H1 (cell line): Measurements from ENCODE around the gene TCF21. TPM values are rescaled to one million over a fixed set of nuclear protein-coding genes. Genes with fewer than 3 reads are reported as not detected.

ENCODE experiments used
- polyA plus RNA-seq, 7 experiments: library from polyadenylated mRNA; depleted of rRNA in 3 of 7; stranded (reverse) in 5 of 7; unstranded in 2 of 7; fragments of >200 nt in 5 of 7; fragments of 200-250 nt in 2 of 7; gene quantifications; 1 replicate in 5 of 7; 2 replicates in 1 of 7; 4 replicates in 1 of 7; pipeline versions ENCODE4 v1.2.1 to v1.2.3, GENCODE V29; 2011 to 2013; ENCODE audit warnings: missing spikeins in 2 of 7, mixed read lengths in 2 of 7
- total RNA-seq: library from RNA; stranded (reverse); fragmentation: NEBNext Ultra II Directional; extraction: Animal tissue kit (Norgen Biotek cat#: 25700); gene quantifications from 2 replicates; pipeline ENCODE4 v1.2.1, GENCODE V29; 2021

TCF21 gene
- total and polyA plus RNA-seq, 2 of the 8 experiments (the other 6 are each of a cell fraction or from before 2014, with no cell fraction given): 0.05 to 0.09 TPM

Other genes with a start within 250 kb of the TCF21 start
- 66.3 and 67.0 TPM in 2 replicates for gene TBPL1, start 64.1 kb downstream of the TCF21 start, total RNA-seq
- 19.5 and 32.5 TPM in 2 replicates for gene TBPL1, start 64.1 kb downstream of the TCF21 start, polyA plus RNA-seq (2011; rRNA removed)
- gene SLC2A12, start 163.5 kb downstream of the TCF21 start, total RNA-seq: 5.0 TPM in 2 replicates
- 2.9 and 4.8 TPM in 2 replicates for gene SLC2A12, start 163.5 kb downstream of the TCF21 start, polyA plus RNA-seq (2011; rRNA removed)